Measurements from ENCODE around the gene DUS1L.
A peak's percentile ranks its signal among the peaks of the same experiment; 100 is the strongest.

The DUS1L gene

GRCh38 chr17:82055023-82055964, 10.3 kb downstream of the DUS1L start:
- peak; percentile 4 for DNase-seq

DNA sequence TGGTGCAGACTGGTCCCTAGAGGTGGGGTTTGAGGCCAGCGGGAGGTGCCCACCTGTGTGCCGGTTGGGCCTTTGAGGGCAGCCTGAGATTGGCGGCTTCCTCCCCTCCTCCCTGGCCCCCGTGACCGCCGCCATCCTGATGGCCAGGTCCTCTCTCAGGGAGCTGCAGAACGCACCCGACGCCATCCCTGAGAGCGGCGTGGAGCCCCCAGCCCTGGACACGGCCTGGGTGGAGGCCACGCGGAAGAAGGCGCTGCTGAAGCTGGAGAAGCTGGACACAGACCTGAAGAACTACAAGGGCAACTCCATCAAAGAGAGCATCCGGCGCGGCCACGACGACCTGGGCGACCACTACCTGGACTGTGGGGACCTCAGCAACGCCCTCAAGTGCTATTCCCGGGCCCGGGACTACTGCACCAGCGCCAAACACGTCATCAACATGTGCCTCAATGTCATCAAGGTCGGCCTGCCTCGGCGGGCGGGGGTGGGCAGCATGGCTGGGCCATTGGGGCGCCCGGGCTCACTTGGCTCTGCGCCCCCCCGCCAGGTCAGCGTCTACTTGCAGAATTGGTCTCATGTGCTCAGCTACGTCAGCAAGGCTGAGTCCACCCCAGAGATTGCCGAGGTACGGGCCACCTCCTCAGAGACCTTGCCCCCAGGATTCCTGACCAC, 11.1 kb downstream of the DUS1L start:
- peak; percentile 8 for DNase-seq

DNA sequence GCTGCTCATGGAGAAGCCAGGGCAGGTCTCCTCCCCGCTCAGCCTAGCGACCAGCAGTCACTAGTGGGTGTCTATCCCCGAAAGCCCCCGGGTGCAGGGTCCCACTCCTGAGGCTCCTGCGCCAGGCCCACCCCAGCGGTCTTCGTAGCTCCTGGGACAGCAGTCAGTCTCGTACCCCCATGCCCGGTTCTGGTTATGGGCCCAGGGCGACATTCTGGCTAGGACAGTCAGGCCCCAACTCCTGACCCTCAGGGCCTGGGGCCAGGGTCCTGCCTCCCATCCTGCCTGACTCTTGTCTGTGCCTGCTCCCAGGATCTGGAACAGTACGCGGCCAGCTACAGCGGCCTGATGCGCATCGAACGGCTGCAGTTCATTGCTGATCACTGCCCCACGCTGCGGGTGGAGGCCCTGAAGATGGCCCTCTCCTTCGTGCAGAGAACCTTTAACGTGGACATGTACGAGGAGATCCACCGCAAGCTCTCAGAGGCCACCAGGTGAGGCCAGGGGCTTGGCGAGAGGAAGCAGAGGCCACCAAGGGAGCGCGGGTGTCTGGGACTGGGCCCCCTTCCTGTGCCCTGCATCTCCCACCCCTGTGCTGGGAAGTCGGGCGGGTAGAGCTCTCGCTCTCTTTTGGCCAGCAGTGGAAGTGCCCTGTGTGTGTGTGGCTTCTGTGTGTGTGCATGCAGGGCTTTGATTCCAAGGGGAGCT, 11.9 kb downstream of the DUS1L start:
- no peak for DNase-seq

DNA sequence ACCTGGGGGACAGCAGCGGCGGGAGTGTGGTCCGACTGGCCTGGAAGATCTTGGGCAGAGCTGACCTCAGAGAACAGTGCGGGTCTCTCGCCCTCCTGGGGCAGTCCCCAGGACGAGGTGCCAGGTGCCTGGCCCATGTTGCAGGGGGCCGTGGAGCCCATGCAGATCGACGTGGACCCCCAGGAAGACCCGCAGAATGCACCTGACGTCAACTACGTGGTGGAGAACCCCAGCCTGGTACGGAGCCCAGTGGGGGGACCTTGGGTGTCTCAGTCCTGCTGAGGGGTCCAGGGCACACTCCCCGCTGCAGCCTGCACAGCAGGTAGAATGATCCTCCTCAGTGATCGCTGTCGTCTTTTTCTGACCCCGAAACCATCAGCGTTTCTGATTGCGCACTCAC, 12.5 kb downstream of the DUS1L start:
- no peak for DNase-seq

- peak; percentile 2 for DNase-seq
Measured at GRCh38 chr17:82052638-82053059, 13.0 kb downstream of the DUS1L start.

DNA sequence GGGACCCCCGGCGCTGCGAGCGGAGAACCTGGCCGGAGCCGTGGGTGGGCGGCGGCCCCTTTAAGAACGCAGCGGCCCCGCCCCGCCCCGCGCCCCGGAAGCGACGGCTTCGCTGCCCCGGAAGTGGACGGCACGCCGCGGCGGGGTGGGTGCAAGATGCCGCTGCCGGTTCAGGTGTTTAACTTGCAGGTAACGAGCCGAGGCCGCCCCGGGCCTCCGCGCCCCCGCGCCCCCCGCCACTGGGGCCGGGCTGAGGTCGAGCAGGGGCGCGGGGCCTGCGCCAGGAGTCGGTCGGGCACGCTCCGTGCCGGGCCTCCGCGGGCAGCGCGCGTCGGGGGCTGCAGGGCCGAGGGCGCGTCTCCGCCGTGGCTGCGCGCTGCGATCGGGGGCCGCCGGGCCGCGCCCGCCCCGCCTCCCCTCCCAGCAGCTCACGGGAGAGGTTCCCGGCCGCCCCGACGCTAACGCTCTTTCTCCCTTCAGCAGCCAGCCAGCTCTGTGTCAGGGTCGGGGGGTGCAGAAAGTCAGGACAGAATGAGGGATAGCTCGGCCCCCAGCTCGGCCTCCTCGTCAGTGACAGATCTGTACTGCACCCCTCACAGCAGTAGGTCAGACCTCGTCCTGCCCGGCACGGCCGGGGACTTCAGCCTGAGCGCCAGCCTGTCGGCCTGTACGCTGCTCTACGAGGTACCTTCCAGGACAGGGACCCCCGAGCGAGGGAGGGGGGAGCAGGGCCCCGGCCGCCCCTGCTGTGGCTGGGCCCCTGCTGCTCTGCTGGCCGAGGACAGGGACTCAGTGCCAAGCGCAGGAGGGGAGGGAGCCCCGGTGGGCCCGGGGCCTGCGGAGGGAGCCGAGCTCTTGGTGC, 13.6 kb downstream of the DUS1L start, which contains the start of the genes GPS1 and RFNG:
TSS of gene GPS1 (plus strand) at position 123 of the 862 bp plus-strand sequence. CDS start at position 157, 34 bp downstream.
TSS of gene RFNG (minus strand) at position 36 of the 862 bp plus-strand sequence. CDS start 45 bp downstream, outside the sequence.
- peak; percentile 92 for DNase-seq

DNA sequence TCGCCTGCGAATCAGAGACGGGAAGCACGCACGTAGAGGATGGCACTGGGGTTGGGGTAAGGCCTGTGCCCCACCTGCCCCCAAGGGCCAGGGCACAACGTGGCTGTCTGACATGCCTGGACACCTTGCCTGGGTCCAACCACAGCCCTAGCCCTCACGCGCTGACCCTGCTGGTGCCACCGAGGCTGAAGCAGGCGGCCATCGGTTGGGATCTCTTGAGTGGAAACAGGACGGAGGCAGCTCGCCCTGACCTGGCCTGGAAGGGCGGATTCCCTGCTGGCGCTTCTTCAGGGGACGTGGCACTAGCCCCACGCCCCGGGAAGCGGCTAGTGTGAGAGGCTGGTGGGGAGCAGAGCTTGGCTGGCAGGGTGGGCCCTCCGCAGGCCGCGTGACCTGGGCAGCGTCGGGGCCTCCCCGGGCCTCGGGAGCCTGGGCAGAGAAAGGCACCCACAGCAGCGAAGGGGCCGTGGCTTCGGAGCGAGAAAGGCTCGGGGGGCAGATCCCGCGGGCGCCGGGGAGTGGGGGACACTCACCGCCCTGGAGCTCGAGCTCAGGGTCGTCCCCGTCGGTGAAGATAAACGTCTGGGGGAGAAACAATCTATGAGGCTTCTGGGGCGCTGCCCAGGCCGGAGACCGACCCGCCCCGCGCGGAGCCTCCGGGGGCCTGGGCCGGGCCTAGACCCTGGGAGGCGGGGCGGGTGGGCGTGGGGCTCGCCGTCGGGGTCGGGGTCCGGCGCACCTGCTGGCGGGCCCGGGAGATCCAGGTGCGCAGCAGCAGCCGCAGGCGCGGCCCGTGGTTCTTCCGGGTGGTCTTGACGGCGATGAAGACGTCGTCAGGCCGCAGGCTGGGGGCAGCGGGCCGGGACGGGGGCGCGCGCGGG, 14.6 kb downstream of the DUS1L start:
- DNase-seq, result no peak

GRCh38 chr17:82050152-82050760, 15.3 kb downstream of the DUS1L start:
- DNase-seq, result no peak

- DNase-seq, result peak; percentile 2
Measured at GRCh38 chr17:82049521-82049971, 16.1 kb downstream of the DUS1L start.

GRCh38 chr17:82049106-82049505, 16.5 kb downstream of the DUS1L start:
- no peak for DNase-seq

- no peak for DNase-seq
Measured at GRCh38 chr17:82048571-82048971, 17.0 kb downstream of the DUS1L start.

GRCh38 chr17:82047914-82048570, 17.6 kb downstream of the DUS1L start:
- no peak for DNase-seq

DNA sequence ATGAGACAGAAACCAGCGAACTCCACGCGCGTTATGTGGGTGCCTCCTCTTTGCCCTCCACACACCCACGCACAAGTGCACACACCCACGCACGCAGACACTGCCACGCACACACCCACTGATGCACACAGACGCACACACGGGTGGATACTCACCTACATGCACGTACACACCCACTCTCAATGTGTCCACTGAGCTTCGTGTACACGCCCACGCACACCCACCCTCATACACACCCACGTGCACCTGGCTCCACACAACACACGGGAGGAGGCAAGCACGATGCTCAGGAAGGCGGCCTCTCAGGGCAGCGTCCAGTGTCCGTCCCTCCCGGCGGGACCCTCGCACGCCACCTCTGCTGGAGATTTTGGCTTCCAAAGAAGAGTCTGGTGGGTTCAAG, 18.2 kb downstream of the DUS1L start:
- DNase-seq, result no peak

DNA sequence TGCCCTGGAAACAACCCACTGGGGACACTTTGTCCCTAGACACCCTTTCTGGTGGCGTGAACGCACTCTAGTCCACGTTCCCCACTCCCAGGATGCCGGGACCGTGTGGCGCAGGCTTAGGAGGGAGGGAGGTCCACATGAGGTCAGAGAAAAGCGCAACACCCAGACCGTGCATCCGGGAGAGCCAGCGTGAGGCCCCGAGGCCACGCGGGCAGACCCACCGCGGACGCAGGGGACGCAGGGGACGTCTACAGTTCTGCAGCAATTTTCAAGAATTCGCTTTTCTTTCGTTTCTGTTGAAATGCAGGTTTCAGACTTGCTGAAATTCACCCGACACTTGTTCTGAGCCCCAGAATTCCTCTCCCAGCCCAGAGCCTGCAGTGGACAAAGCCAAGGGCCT, 18.7 kb downstream of the DUS1L start:
- no peak for DNase-seq

DNA sequence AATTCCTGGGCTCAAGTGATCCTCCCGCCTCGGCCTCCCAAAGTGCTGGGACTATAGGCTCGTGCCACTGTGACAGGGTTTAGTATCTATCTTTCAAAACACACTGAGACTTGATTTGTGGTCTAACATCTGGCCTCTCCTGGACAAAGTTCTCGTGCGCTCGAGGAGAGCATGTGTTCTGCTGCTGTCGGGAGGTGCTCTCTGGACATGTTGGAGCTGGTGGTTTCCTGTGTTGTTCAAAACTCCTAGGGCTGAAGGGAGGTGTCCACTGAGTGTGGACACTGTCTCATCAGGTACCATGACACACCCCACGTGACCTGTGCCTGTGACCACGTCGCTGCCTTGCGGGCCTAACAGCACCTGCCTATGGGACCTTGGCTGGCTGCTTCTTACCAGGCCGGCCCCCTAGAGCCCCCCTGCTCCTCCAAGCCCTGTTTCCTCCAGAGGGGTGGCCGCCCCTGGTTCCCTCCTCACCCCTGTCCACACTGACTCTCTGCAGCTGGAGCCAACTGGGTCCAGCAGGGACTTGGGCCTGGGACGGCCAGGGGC, 19.6 kb downstream of the DUS1L start:
- DNase-seq, result no peak

- DNase-seq, result no peak
Measured at GRCh38 chr17:82043507-82043906, 22.1 kb downstream of the DUS1L start.

DNA sequence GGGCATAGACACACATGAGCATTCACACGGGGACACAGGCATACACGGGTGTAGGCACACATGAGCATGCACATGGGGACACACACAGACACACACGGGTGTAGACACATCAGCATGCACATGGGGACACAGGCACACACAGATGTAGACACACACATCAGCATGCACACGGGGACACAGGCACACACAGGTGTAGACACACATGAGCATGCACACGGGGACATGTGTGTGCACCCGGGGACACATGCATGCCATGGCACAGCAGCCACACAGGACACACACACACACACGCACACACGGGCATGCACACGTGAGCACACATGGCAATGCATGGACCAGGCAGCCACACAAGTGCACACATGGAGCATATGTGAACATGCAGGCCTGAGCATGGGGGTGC, 23.0 kb downstream of the DUS1L start:
- no peak for DNase-seq

- no peak for DNase-seq
Measured at GRCh38 chr17:82041144-82041814, 24.3 kb downstream of the DUS1L start.

DNA sequence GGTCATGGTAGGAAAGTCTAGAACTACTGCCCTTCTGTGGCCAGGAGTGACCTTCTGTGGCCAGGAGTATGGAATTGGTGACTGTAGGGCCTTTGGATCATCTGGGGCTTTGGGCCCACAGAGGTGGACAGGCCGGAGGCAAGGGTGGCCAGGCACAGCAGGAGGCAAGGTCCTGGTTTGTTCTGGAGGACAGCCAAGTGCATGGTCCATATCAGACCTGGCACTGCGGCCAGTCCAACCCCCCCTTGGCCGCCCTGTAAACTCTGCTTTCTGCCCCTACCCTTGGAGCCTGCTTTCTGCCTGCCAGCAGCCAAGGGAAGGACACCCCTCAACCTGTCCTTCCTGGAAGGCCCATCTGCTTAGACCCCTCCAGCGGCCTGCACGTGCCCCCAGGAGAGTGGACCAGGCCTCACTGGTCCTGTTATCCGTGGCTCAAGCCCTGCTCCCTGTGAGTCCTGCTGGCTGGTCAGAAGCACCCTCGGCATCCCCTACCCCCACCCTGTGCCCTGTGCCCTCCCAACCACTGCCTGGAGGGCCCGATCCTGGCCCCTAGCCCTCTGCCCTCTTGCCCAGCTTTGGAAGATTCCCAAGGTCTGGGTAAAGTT, 25.8 kb downstream of the DUS1L start:
- no peak for DNase-seq
